ENCODE measurements around the gene KSR1. TPM values are rescaled to one million over a fixed set of nuclear protein-coding genes. Genes with fewer than 3 reads are reported as not detected.

Gene KSR1
- total and polyA plus RNA-seq, 9 donors: 43.3 to 112 (median 71.6) TPM

- Histone ChIP-seq H3K27me3 (ENCODE audit: control insufficient read depth, insufficient read depth, low read length) (no peaks in the 10 kb centered on the region), H3K4me1 (ENCODE audit: control insufficient read depth, insufficient read depth, low read length) (peaks cover 50% of the 10 kb centered on the region), H3K4me3 (ENCODE audit: low read length) (no peak overlapping the region), H3K36me3 (ENCODE audit: control insufficient read depth, insufficient read depth, low read length) (no peaks in the 10 kb centered on the region), H3K27ac (ENCODE audit: low read length) (no peak overlapping the region), H3K9me3 (replicated peaks; ENCODE audit: control insufficient read depth, low read depth, low read length) (no peaks in the 10 kb centered on the region)
- WGBS (ENCODE audit: insufficient coverage): 85% methylated on average over 4 of the region's 5 CpGs
- DNase-seq: no peak
Observed at GRCh38 chr17:27558341-27558740, 102.1 kb downstream of the KSR1 start.

DNA sequence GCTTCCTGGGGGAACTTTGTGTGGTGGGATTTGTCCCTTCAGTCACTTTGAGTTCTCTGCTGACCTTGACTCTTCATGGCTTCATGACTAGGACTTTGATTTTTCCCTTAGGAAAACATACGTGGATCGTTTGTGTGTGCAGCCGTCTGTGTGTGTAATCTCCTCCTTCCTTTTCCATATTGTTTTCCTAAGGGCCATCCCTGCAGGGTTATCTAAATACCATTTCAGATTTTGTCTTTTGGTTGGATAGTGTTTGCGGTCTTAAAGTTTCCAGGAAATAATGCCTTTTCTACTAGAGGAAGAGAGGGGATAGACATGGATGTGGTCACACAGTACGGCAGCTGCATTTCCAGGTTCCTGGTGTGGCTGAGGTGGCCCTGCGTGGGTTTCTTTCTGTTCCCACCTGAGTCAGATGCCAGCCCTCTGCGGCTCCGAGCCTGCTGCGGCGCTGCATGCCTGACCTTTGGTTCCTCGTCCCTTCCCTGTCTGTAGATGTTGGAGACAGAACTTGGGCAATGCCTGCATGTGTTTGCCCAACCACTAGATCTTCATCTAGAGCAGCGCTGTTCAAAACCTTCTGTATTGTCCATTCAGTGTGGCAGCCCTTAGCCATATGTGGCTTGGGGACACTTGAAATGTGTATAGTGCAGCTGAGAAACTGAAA lies 102.7 kb downstream of the KSR1 start:
- Histone ChIP-seq H3K36me3 (ENCODE audit: control insufficient read depth, insufficient read depth, low read length) (no peaks in the 10 kb centered on the region), H3K27me3 (ENCODE audit: control insufficient read depth, insufficient read depth, low read length) (no peaks in the 10 kb centered on the region), H3K27ac (ENCODE audit: low read length) (peak overlapping the region; percentile 96), H3K9me3 (replicated peaks; ENCODE audit: control insufficient read depth, low read depth, low read length) (no peaks in the 10 kb centered on the region), H3K4me3 (ENCODE audit: low read length) (no peak overlapping the region), H3K4me1 (ENCODE audit: control insufficient read depth, insufficient read depth, low read length) (peaks cover 44% of the 10 kb centered on the region)
- 68% methylated on average over 3 of the region's 12 CpGs for WGBS (ENCODE audit: insufficient coverage)
- DNase-seq: no peak

GRCh38 chr17:27559506-27560481 lies 103.5 kb downstream of the KSR1 start:
- no peaks in the 10 kb centered on the region for H3K27me3 ChIP-seq (ENCODE audit: control insufficient read depth, insufficient read depth, low read length)
- H3K27ac ChIP-seq (ENCODE audit: low read length): peak overlapping the region; percentile 96
- no peaks in the 10 kb centered on the region for H3K36me3 ChIP-seq (ENCODE audit: control insufficient read depth, insufficient read depth, low read length)
- H3K4me3 ChIP-seq (ENCODE audit: low read length): peak overlapping the region; percentile 29
- peak; percentile 96 for DNase-seq
- H3K9me3 ChIP-seq (replicated peaks; ENCODE audit: control insufficient read depth, low read depth, low read length): no peaks in the 10 kb centered on the region
- 7% methylated on average over 19 of the region's 22 CpGs for WGBS (ENCODE audit: insufficient coverage)
- peaks cover 41% of the 10 kb centered on the region for H3K4me1 ChIP-seq (ENCODE audit: control insufficient read depth, insufficient read depth, low read length)

GRCh38 chr17:27560668-27561067 lies 104.4 kb downstream of the KSR1 start:
- Histone ChIP-seq H3K9me3 (replicated peaks; ENCODE audit: control insufficient read depth, low read depth, low read length) (no peaks in the 10 kb centered on the region), H3K27me3 (ENCODE audit: control insufficient read depth, insufficient read depth, low read length) (no peaks in the 10 kb centered on the region), H3K27ac (ENCODE audit: low read length) (peak overlapping the region; percentile 96), H3K4me1 (ENCODE audit: control insufficient read depth, insufficient read depth, low read length) (peaks cover 40% of the 10 kb centered on the region), H3K4me3 (ENCODE audit: low read length) (peak overlapping the region; percentile 29), H3K36me3 (ENCODE audit: control insufficient read depth, insufficient read depth, low read length) (no peaks in the 10 kb centered on the region)
- DNase-seq: peak; percentile 47
- WGBS (ENCODE audit: insufficient coverage): 28% methylated on average over 4 of the region's 4 CpGs

GRCh38 chr17:27562777-27563455 lies 106.7 kb downstream of the KSR1 start:
- 90% methylated on average over 6 of the region's 8 CpGs for WGBS (ENCODE audit: insufficient coverage)
- Histone ChIP-seq H3K36me3 (ENCODE audit: control insufficient read depth, insufficient read depth, low read length) (no peaks in the 10 kb centered on the region), H3K27me3 (ENCODE audit: control insufficient read depth, insufficient read depth, low read length) (no peaks in the 10 kb centered on the region), H3K4me3 (ENCODE audit: low read length) (no peak overlapping the region), H3K4me1 (ENCODE audit: control insufficient read depth, insufficient read depth, low read length) (peaks cover 61% of the 10 kb centered on the region), H3K9me3 (replicated peaks; ENCODE audit: control insufficient read depth, low read depth, low read length) (no peaks in the 10 kb centered on the region), H3K27ac (ENCODE audit: low read length) (peak overlapping the region; percentile 60)
- no peak for DNase-seq

DNA sequence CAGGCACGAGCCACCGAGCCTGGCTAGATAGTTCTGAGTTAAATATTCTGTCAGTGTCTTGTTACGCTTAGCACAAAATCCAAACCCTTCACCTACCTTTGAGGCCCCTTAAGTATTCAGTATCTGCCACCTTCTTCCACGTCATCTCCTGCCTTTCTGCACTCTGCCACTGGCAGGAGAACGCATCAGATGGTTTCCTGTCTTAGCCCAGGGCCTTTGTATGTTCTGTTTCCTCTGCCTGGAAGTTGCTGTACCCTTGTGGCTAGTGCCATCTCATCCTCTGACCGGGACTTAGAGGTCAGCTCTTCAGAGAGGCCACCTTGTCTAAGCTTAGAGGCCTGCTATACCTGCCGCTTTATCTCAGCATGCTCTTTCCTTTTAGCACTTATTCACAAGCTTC lies 107.3 kb downstream of the KSR1 start:
- Histone ChIP-seq H3K4me3 (ENCODE audit: low read length) (no peak overlapping the region), H3K36me3 (ENCODE audit: control insufficient read depth, insufficient read depth, low read length) (no peaks in the 10 kb centered on the region), H3K27me3 (ENCODE audit: control insufficient read depth, insufficient read depth, low read length) (no peaks in the 10 kb centered on the region), H3K9me3 (replicated peaks; ENCODE audit: control insufficient read depth, low read depth, low read length) (no peaks in the 10 kb centered on the region), H3K4me1 (ENCODE audit: control insufficient read depth, insufficient read depth, low read length) (peaks cover 64% of the 10 kb centered on the region), H3K27ac (ENCODE audit: low read length) (peak overlapping the region; percentile 60)
- WGBS (ENCODE audit: insufficient coverage): 71% methylated on average over 3 of the region's 7 CpGs
- no peak for DNase-seq

DNA sequence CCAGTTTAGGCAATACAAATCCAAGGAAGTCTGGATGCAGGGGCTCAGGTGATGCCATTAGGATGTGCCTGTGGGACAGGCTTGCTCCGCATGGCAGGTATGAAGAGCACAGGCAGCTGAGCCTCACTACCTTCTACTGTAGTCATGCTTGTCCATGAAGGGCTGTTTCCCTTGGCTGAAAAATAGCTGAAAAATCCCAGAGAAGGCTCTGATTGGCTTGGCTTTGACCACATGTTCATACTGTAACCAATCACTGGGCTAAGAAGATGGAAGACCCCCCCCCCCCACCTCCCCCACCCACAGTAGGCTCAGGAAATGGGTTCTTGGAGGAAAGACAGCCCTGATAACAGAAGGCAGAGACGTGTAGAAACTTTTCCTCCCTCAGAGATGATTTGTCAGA lies 108.2 kb downstream of the KSR1 start:
- Histone ChIP-seq H3K4me3 (ENCODE audit: low read length) (no peak overlapping the region), H3K36me3 (ENCODE audit: control insufficient read depth, insufficient read depth, low read length) (no peaks in the 10 kb centered on the region), H3K27ac (ENCODE audit: low read length) (no peak overlapping the region), H3K4me1 (ENCODE audit: control insufficient read depth, insufficient read depth, low read length) (peaks cover 64% of the 10 kb centered on the region), H3K27me3 (ENCODE audit: control insufficient read depth, insufficient read depth, low read length) (no peaks in the 10 kb centered on the region), H3K9me3 (replicated peaks; ENCODE audit: control insufficient read depth, low read depth, low read length) (no peaks in the 10 kb centered on the region)
- DNase-seq: no peak
- WGBS (ENCODE audit: insufficient coverage): 100% methylated on average over 1 of the region's 2 CpGs

- 38% methylated on average over 8 of the region's 11 CpGs for WGBS (ENCODE audit: insufficient coverage)
- no peaks in the 10 kb centered on the region for H3K36me3 ChIP-seq (ENCODE audit: control insufficient read depth, insufficient read depth, low read length)
- peak overlapping the region; percentile 8 for H3K4me3 ChIP-seq (ENCODE audit: low read length)
- peak overlapping the region; percentile 91 for H3K27ac ChIP-seq (ENCODE audit: low read length)
- peaks cover 64% of the 10 kb centered on the region for H3K4me1 ChIP-seq (ENCODE audit: control insufficient read depth, insufficient read depth, low read length)
- H3K27me3 ChIP-seq (ENCODE audit: control insufficient read depth, insufficient read depth, low read length): no peaks in the 10 kb centered on the region
- no peaks in the 10 kb centered on the region for H3K9me3 ChIP-seq (replicated peaks; ENCODE audit: control insufficient read depth, low read depth, low read length)
- DNase-seq: no peak
Observed at GRCh38 chr17:27565874-27566670, 109.8 kb downstream of the KSR1 start.

- peaks cover 67% of the 10 kb centered on the region for H3K4me1 ChIP-seq (ENCODE audit: control insufficient read depth, insufficient read depth, low read length)
- WGBS (ENCODE audit: insufficient coverage): 81% methylated on average over 9 of the region's 14 CpGs
- H3K36me3 ChIP-seq (ENCODE audit: control insufficient read depth, insufficient read depth, low read length): no peaks in the 10 kb centered on the region
- peak overlapping the region; percentile 8 for H3K4me3 ChIP-seq (ENCODE audit: low read length)
- H3K27ac ChIP-seq (ENCODE audit: low read length): peak overlapping the region; percentile 91
- peak; percentile 75 for DNase-seq
- H3K27me3 ChIP-seq (ENCODE audit: control insufficient read depth, insufficient read depth, low read length): no peaks in the 10 kb centered on the region
- H3K9me3 ChIP-seq (replicated peaks; ENCODE audit: control insufficient read depth, low read depth, low read length): no peaks in the 10 kb centered on the region
Observed at GRCh38 chr17:27566671-27567562, 110.7 kb downstream of the KSR1 start.
